Activated T-cell treated with anti-CD3 and anti-CD28 coated beads, Interleukin-2, amount 50 U/mL, for 72 hours (primary cell): ENCODE results near the gene MRPL32. TPM values are rescaled to one million over a fixed set of nuclear protein-coding genes. Genes with fewer than 3 reads are reported as not detected.
A peak's percentile ranks its signal among the peaks of the same experiment; 100 is the strongest.

ENCODE experiments used
- ATAC-seq, 2 donors: fragments of 150-1000 bp; cut with Tn5 transposase; replicated peaks in 1 of 2; 2 replicates each; pipeline ENCODE4 v1.10.0; 2021; ENCODE audit warnings: moderate library complexity in 2 of 2, mild to moderate bottlenecking in 1 of 2
- DNase-seq, 2 donors: peaks; one replicate each; pipeline ENCODE4 v3.0.0; 2021 to 2022; ENCODE audit warnings: mixed read lengths in 1 of 2
- H3K27ac Mint-ChIP-seq: one replicate; pipeline ENCODE4 v1.8.0; 2022; ENCODE audit warnings: mild to moderate bottlenecking, moderate library complexity, mixed read lengths
- H3K27me3 Mint-ChIP-seq: one replicate; pipeline ENCODE4 v1.8.0; 2022; ENCODE audit warnings: low read depth, mixed read lengths
- H3K36me3 Mint-ChIP-seq, 2 donors: one replicate each; pipeline ENCODE4 v1.8.0; 2022; ENCODE audit warnings: mixed read lengths in 2 of 2, mild to moderate bottlenecking in 1 of 2; ENCODE audit not compliant: insufficient read depth in 2 of 2
- H3K4me1 Mint-ChIP-seq: one replicate; pipeline ENCODE4 v1.8.0; 2022; ENCODE audit warnings: low read depth, mixed read lengths
- H3K4me3 Mint-ChIP-seq, 2 donors: one replicate each; pipeline ENCODE4 v1.8.0; 2022; ENCODE audit warnings: mild to moderate bottlenecking in 2 of 2, mixed read lengths in 2 of 2, moderate library complexity in 2 of 2
- H3K9me3 Mint-ChIP-seq, 2 donors: one replicate each; pipeline ENCODE4 v1.8.0; 2022; ENCODE audit warnings: mixed read lengths in 2 of 2
- total RNA-seq, 2 donors: library from RNA; stranded (reverse); gene quantifications; one replicate each; pipeline ENCODE4 v1.2.3, GENCODE V29; 2022

MRPL32 gene
- total RNA-seq, 2 donors from 2014 or later: 64.5 to 66.6 TPM

GRCh38 chr7:42932811-42933591 is 825 bp downstream of the MRPL32 start:
- peaks cover 59% of the 10 kb centered on the region for H3K4me1 Mint-ChIP-seq

GRCh38 chr7:42934291-42934690 is 2.1 kb downstream of the MRPL32 start:
- H3K4me3 Mint-ChIP-seq: peak overlapping the region; percentile 96 to 100
- ATAC-seq: no peak
- peaks cover 8 to 22% of the 10 kb centered on the region in 2 donors for H3K36me3 Mint-ChIP-seq
- H3K4me1 Mint-ChIP-seq: peaks cover 49% of the 10 kb centered on the region
- H3K27ac Mint-ChIP-seq: peak overlapping the region; percentile 15
- DNase-seq: no peak
- no peaks in the 10 kb centered on the region for H3K9me3 Mint-ChIP-seq
- H3K27me3 Mint-ChIP-seq: no peaks in the 10 kb centered on the region

More at GRCh38 chr7:42932811-42933591, 825 bp downstream of the MRPL32 start:
- H3K27me3 Mint-ChIP-seq: no peaks in the 10 kb centered on the region
- peak overlapping the region; percentile 96 to 100 for H3K4me3 Mint-ChIP-seq
- H3K9me3 Mint-ChIP-seq: no peaks in the 10 kb centered on the region
- DNase-seq: no peak
- peaks cover 7 to 21% of the 10 kb centered on the region in 2 donors for H3K36me3 Mint-ChIP-seq
- peak overlapping the region; percentile 97 for H3K27ac Mint-ChIP-seq
- ATAC-seq: peak in 1 of 2 donors; percentile 12

GRCh38 chr7:42935861-42936260 is 3.7 kb downstream of the MRPL32 start:
- Mint-ChIP-seq H3K4me1 (peaks cover 56% of the 10 kb centered on the region), H3K27ac (peak overlapping the region; percentile 80)
- ATAC-seq: no peak

GRCh38 chr7:42939457-42940240 is 7.5 kb downstream of the MRPL32 start:
- Mint-ChIP-seq H3K36me3 (peaks cover 2 to 9% of the 10 kb centered on the region in 2 donors), H3K9me3 (no peaks in the 10 kb centered on the region), H3K27ac (peak overlapping the region; percentile 17), H3K27me3 (no peaks in the 10 kb centered on the region), H3K4me3 (peak overlapping the region; percentile 39 to 43), H3K4me1 (peaks cover 46% of the 10 kb centered on the region)
- DNase-seq: no peak
- ATAC-seq: peak; percentile 63 to 71

More at GRCh38 chr7:42935861-42936260, 3.7 kb downstream of the MRPL32 start:
- H3K9me3 Mint-ChIP-seq: no peaks in the 10 kb centered on the region
- H3K36me3 Mint-ChIP-seq: peaks cover 8 to 18% of the 10 kb centered on the region in 2 donors
- H3K27me3 Mint-ChIP-seq: no peaks in the 10 kb centered on the region
- H3K4me3 Mint-ChIP-seq: peak overlapping the region in 1 of 2 donors; percentile 33
- no peak for DNase-seq

GRCh38 chr7:42940985-42941847 is 9.0 kb downstream of the MRPL32 start:
- peaks cover 2 to 9% of the 10 kb centered on the region in 2 donors for H3K36me3 Mint-ChIP-seq
- peak; percentile 75 to 78 for DNase-seq

GRCh38 chr7:42945821-42946626 is 13.8 kb downstream of the MRPL32 start:
- Mint-ChIP-seq H3K4me1 (peaks cover 14% of the 10 kb centered on the region), H3K9me3 (no peaks in the 10 kb centered on the region), H3K27me3 (no peaks in the 10 kb centered on the region), H3K27ac (peak overlapping the region; percentile 64), H3K4me3 (peak overlapping the region; percentile 51 to 64), H3K36me3 (peaks cover 0 to 2% of the 10 kb centered on the region in 2 donors)
- DNase-seq: peak in 1 of 2 donors; percentile 17
- ATAC-seq: peak; percentile 64 to 76

More at GRCh38 chr7:42940985-42941847, 9.0 kb downstream of the MRPL32 start:
- peak; percentile 45 to 59 for ATAC-seq
- Mint-ChIP-seq H3K4me1 (peaks cover 41% of the 10 kb centered on the region), H3K27ac (no peak overlapping the region), H3K4me3 (no peak overlapping the region), H3K9me3 (no peaks in the 10 kb centered on the region), H3K27me3 (no peaks in the 10 kb centered on the region)

- Mint-ChIP-seq H3K4me3 (no peak overlapping the region), H3K27me3 (no peaks in the 10 kb centered on the region), H3K27ac (no peak overlapping the region), H3K36me3 (peaks cover 0 to 2% of the 10 kb centered on the region in 2 donors), H3K9me3 (no peaks in the 10 kb centered on the region), H3K4me1 (peaks cover 11% of the 10 kb centered on the region)
- ATAC-seq (peak in 1 of 2 donors; percentile 15), DNase-seq (no peak)
Observed at GRCh38 chr7:42946627-42946950, 14.4 kb downstream of the MRPL32 start.

- Mint-ChIP-seq H3K27ac (no peak overlapping the region), H3K4me1 (peaks cover 11% of the 10 kb centered on the region), H3K36me3 (peaks cover 0 to 2% of the 10 kb centered on the region in 2 donors), H3K27me3 (no peaks in the 10 kb centered on the region), H3K4me3 (no peak overlapping the region), H3K9me3 (no peaks in the 10 kb centered on the region)
- ATAC-seq (no peak), DNase-seq (no peak)
Observed at GRCh38 chr7:42947521-42947920, 15.3 kb downstream of the MRPL32 start.

GRCh38 chr7:42950417-42950816 is 18.2 kb downstream of the MRPL32 start:
- no peak for DNase-seq
- no peak overlapping the region for H3K4me3 Mint-ChIP-seq

GRCh38 chr7:42952328-42952727 is 20.2 kb downstream of the MRPL32 start:
- H3K4me3 Mint-ChIP-seq: no peak overlapping the region
- H3K9me3 Mint-ChIP-seq: peaks cover 2 to 4% of the 10 kb centered on the region in 2 donors
- DNase-seq (no peak), ATAC-seq (no peak)
- no peak overlapping the region for H3K27ac Mint-ChIP-seq
- H3K4me1 Mint-ChIP-seq: no peaks in the 10 kb centered on the region
- peaks cover 2 to 6% of the 10 kb centered on the region in 2 donors for H3K36me3 Mint-ChIP-seq
- no peaks in the 10 kb centered on the region for H3K27me3 Mint-ChIP-seq

More at GRCh38 chr7:42950417-42950816, 18.2 kb downstream of the MRPL32 start:
- no peak for ATAC-seq
- Mint-ChIP-seq H3K27ac (no peak overlapping the region), H3K4me1 (peaks cover 11% of the 10 kb centered on the region), H3K36me3 (peaks cover 0 to 4% of the 10 kb centered on the region in 2 donors), H3K27me3 (no peaks in the 10 kb centered on the region), H3K9me3 (peaks cover 2% of the 10 kb centered on the region in 2 donors)

GRCh38 chr7:42953994-42954393 is 21.8 kb downstream of the MRPL32 start:
- ATAC-seq (no peak), DNase-seq (no peak)
- H3K9me3 Mint-ChIP-seq: peaks cover 2 to 4% of the 10 kb centered on the region in 2 donors
- H3K27ac Mint-ChIP-seq: no peak overlapping the region
- H3K36me3 Mint-ChIP-seq: peaks cover 3 to 7% of the 10 kb centered on the region in 2 donors
- H3K4me1 Mint-ChIP-seq: no peaks in the 10 kb centered on the region
- no peak overlapping the region for H3K4me3 Mint-ChIP-seq
- H3K27me3 Mint-ChIP-seq: no peaks in the 10 kb centered on the region

- H3K27ac Mint-ChIP-seq: no peak overlapping the region
- peaks cover 2 to 4% of the 10 kb centered on the region in 2 donors for H3K9me3 Mint-ChIP-seq
- DNase-seq (no peak), ATAC-seq (no peak)
- peaks cover 8% of the 10 kb centered on the region for H3K4me1 Mint-ChIP-seq
- H3K4me3 Mint-ChIP-seq: no peak overlapping the region
- H3K27me3 Mint-ChIP-seq: peaks cover 20% of the 10 kb centered on the region
- H3K36me3 Mint-ChIP-seq: peaks cover 3 to 6% of the 10 kb centered on the region in 2 donors
Observed at GRCh38 chr7:42956062-42956461, 23.9 kb downstream of the MRPL32 start.
